HepG2 (cell line): Measurements from ENCODE around the gene WNK2. TPM values are rescaled to one million over a fixed set of nuclear protein-coding genes. Genes with fewer than 3 reads are reported as not detected.
"Not testable (repeated sequence)": the region's sequence is repeated elsewhere in the genome, so short reads cannot be mapped to it uniquely, and the experiment has no call there.

Experiments
- ATAC-seq: fragments of 200-7000 bp; cut with Tn5 transposase; 3 replicates; pipeline ENCODE4 v1.9.1; 2020; ENCODE audit warnings: mild to moderate bottlenecking, moderate library complexity
- BruUV-seq: library from RNA; stranded (reverse); fragments of 400-500 nt; replicated peaks from 2 replicates; lab custom pipeline; 2021; lab: Mats Ljungman, UMichigan
- CTCF ChIA-PET: fragments of 300-600 bp; formaldehyde crosslinking; extraction: SDS; loops from one replicate; lab custom pipeline; 2021; ENCODE audit warnings: low total read pairs, inconsistent platforms, low intra/inter-chr PET ratio; lab: Yijun Ruan, JAX
- POLR2A ChIA-PET: fragments of 350-600 bp; sonication (Branson Sonifier 250); formaldehyde crosslinking; loops from one replicate; lab custom pipeline; 2020; ENCODE audit warnings: antibody characterized with exemption, inconsistent platforms; lab: Yijun Ruan, JAX
- DNase-seq: peaks from one replicate; pipeline ENCODE4 v3.0.0-alpha.2; 2015; ENCODE audit warnings: low spot score
- FAIRE-seq: peaks from 3 replicates; lab custom pipeline; 2011; peaks lifted over from hg19 to GRCh38; lab: Jason Lieb, UNC
- H2AFZ ChIP-seq: one replicate; pipeline ENCODE4 v1.6.1; 2011; ENCODE audit warnings: low read length, inconsistent platforms
- H3K27ac ChIP-seq: fragments of 300-600 bp; 3 replicates; pipeline ENCODE4 v1.8.0; 2011; ENCODE audit warnings: mixed run types, mild to moderate bottlenecking, mixed read lengths, low read length, inconsistent platforms; ENCODE audit not compliant: insufficient read depth; ENCODE audit errors: extremely low read length
- H3K27me3 ChIP-seq, 2 experiments: fragments of 200-600 bp in 1 of 2; 2 replicates in 1 of 2; 3 replicates in 1 of 2; pipeline versions ENCODE4 v1.6.0 to v1.8.0; 2011; ENCODE audit warnings: low read length in 2 of 2, mild to moderate bottlenecking in 2 of 2, moderate library complexity in 2 of 2, inconsistent platforms in 1 of 2; ENCODE audit not compliant: insufficient read depth in 2 of 2, control insufficient read depth in 1 of 2
- H3K36me3 ChIP-seq, 2 experiments: fragments of 200-600 bp in 1 of 2; replicated peaks in 1 of 2; 2 replicates in 1 of 2; 3 replicates in 1 of 2; pipeline versions ENCODE4 v1.5.1 to v1.8.0; 2011; ENCODE audit warnings: low read length in 2 of 2, inconsistent platforms in 1 of 2; ENCODE audit not compliant: insufficient read depth in 2 of 2, control insufficient read depth in 1 of 2
- H3K4me1 ChIP-seq: 2 replicates; pipeline ENCODE4 v1.5.1; 2012; ENCODE audit warnings: low read length, inconsistent platforms; ENCODE audit not compliant: insufficient read depth
- H3K4me2 ChIP-seq: 2 replicates; pipeline ENCODE4 v1.6.0; 2011; ENCODE audit warnings: low read depth, low read length, inconsistent platforms
- H3K4me3 ChIP-seq, 3 experiments: fragments of 200-600 bp in 1 of 3; sonication (generic), shearing (Covaris generic) in 1 of 3; replicated peaks in 1 of 3; 2 replicates each; pipeline ENCODE4 v1.5.1; 2011 to 2016; ENCODE audit warnings: low read length in 3 of 3, inconsistent platforms in 2 of 3, low read depth in 2 of 3, mild to moderate bottlenecking in 2 of 3, control low read depth in 1 of 3, mixed read lengths in 1 of 3; ENCODE audit not compliant: insufficient read depth in 1 of 3
- H3K79me2 ChIP-seq: one replicate; pipeline ENCODE4 v1.6.1; 2011; ENCODE audit warnings: low read length, inconsistent platforms; ENCODE audit not compliant: insufficient read depth
- H3K9ac ChIP-seq: 2 replicates; pipeline ENCODE4 v1.6.0; 2011; ENCODE audit warnings: mild to moderate bottlenecking, low read depth, low read length, inconsistent platforms; ENCODE audit not compliant: insufficient read depth
- H3K9me3 ChIP-seq: 2 replicates; pipeline ENCODE4 v1.5.1; 2012; ENCODE audit warnings: mild to moderate bottlenecking, low read length
- H4K20me1 ChIP-seq: 2 replicates; pipeline ENCODE4 v1.6.0; 2011; ENCODE audit warnings: inconsistent platforms, mild to moderate bottlenecking, low read length, moderate library complexity; ENCODE audit not compliant: insufficient read depth
- FOXK2 ChIP-seq: fragments of 450-650 bp; IDR thresholded peaks from 2 replicates; pipeline ENCODE4 v1.6.1; 2016
- GABPB1 ChIP-seq: IDR thresholded peaks from 2 replicates; pipeline ENCODE4 v1.6.1; 2016; ENCODE audit warnings: mild to moderate bottlenecking, missing genetic modification reagents, moderate library complexity, missing compliant biosample characterization
- SALL1 ChIP-seq: sonication (generic); formaldehyde crosslinking; IDR thresholded peaks from 2 replicates; pipeline ENCODE4 v1.8.0; 2022; ENCODE audit warnings: mild to moderate bottlenecking, missing genetic modification reagents
- ZNF280B ChIP-seq: sonication (generic); formaldehyde crosslinking; IDR thresholded peaks from 2 replicates; pipeline ENCODE4 v1.5.0; 2020; ENCODE audit warnings: missing genetic modification reagents, mild to moderate bottlenecking, borderline replicate concordance
- ZNF687 ChIP-seq: sonication (generic); formaldehyde crosslinking; IDR thresholded peaks from 2 replicates; pipeline ENCODE4 v1.5.1; 2020; ENCODE audit warnings: mild to moderate bottlenecking, missing genetic modification reagents, moderate library complexity
- ZNF710 ChIP-seq: sonication (generic); formaldehyde crosslinking; IDR thresholded peaks from 2 replicates; pipeline ENCODE4 v1.5.0; 2020; ENCODE audit warnings: mild to moderate bottlenecking, missing genetic modification reagents, borderline replicate concordance
- ZNF883 ChIP-seq: sonication (generic); formaldehyde crosslinking; IDR thresholded peaks from 2 replicates; pipeline ENCODE4 v1.5.1; 2020; ENCODE audit warnings: mild to moderate bottlenecking, missing genetic modification reagents; ENCODE audit errors: not compliant biosample characterization
- WGBS: methylation state at CpG from one replicate; pipeline ENCODE4 v1.1.6; 2017; ENCODE audit warnings: low lambda C conversion rate; 5-methylcytosine and 5-hydroxymethylcytosine counted together
- in situ Hi-C: cut with HindIII; loops from 2 replicates; pipeline ENCODE4 v1.10.0; 2017; ENCODE audit warnings: low pct_unique_long_range_greater_than_20kb; ENCODE audit not compliant: extremely low pct_ligation_motif_present
- intact Hi-C: fragments of 100-400 bp; cut with micrococcal nuclease; formaldehyde crosslinking; loops from one replicate; pipeline ENCODE4 v1.10.0; 2022; ENCODE audit not compliant: unreplicated experiment
- polyA plus RNA-seq, 8 experiments: library from polyadenylated mRNA; depleted of rRNA in 3 of 8; stranded (reverse) in 7 of 8; unstranded in 1 of 8; fragments of >200 nt; fragmentation: Illumina TruSeq in 4 of 8; extraction: Trizol in 4 of 8; gene quantifications; 2 replicates each; pipeline versions ENCODE4 v1.2.1 to v1.2.3, GENCODE V29; 2011 to 2016; ENCODE audit warnings: low read depth in 4 of 8, missing spikeins in 1 of 8, mixed read lengths in 1 of 8; ENCODE audit not compliant: insufficient read depth in 1 of 8
- total RNA-seq, 5 experiments: library from RNA; depleted of rRNA; stranded (reverse); fragments of >200 nt; fragmentation: Illumina TruSeq; extraction: Trizol; gene quantifications; 2 replicates each; pipeline ENCODE4 v1.2.3, GENCODE V29; 2016; ENCODE audit warnings: low read depth in 1 of 5

Gene WNK2
- total and polyA plus RNA-seq, 2 of the 13 experiments (the other 11 are each of a cell fraction or from before 2014, with no cell fraction given) = 10.5 to 12.0 TPM

DNA sequence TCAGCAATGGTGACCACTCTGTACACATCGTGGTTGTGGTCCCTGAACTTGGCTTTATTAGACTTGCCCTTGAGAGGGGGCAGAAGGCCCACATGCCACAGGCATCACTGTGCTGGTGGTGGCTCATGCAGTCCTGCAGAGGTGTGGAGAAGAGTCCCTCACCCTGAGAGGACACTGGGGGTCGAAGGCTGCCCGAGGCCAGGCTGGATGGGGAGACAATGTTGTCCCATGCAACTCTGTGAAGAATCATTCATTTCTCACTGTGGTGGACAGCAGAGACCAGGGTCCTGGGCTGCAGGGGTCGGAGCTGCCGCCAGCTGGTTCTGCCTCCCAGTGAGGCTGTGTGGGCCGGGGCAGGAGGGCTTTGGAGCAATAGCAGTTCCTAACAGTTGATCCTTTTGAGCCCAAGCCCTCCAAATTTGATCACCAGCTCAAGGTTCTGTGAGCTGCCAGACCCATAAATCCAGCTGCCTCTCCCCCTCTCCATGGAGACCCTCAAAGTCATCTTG, 139.6 kb downstream of the WNK2 start:
- H3K9ac ChIP-seq, FAIRE-seq, H3K27me3 ChIP-seq, H3K4me2 ChIP-seq, H2AFZ ChIP-seq, ATAC-seq, H3K27ac ChIP-seq, intact Hi-C loops, DNase-seq, H3K4me3 ChIP-seq, POLR2A ChIA-PET, BruUV-seq, H4K20me1 ChIP-seq, CTCF ChIA-PET, H3K79me2 ChIP-seq, H3K9me3 ChIP-seq, H3K36me3 ChIP-seq, in situ Hi-C loops: not testable (repeated sequence)
- peaks cover 42% of the 10 kb centered on the region for H3K4me1 ChIP-seq
- WGBS = 73% methylated on average over 6 of the region's 6 CpGs

- Histone ChIP-seq H3K27me3 (peaks cover 0 to 1% of the 10 kb centered on the region in 2 experiments; a peak in 1 of 5 replicates), H3K9me3 (no peaks in the 10 kb centered on the region), H2AFZ (no peak overlapping the region), H4K20me1 (no peaks in the 10 kb centered on the region), H3K9ac (no peak overlapping the region), H3K4me1 (peaks cover 45% of the 10 kb centered on the region), H3K4me3 (peak overlapping the region in 1 of 3 experiments; percentile 60; a peak in 2 of 6 replicates), H3K4me2 (peak overlapping the region; percentile 61; the same call in 1 of the 2 replicates), H3K79me2 (no peaks in the 10 kb centered on the region), H3K27ac (no peak overlapping the region), H3K36me3 (no peaks in the 10 kb centered on the region)
- POLR2A ChIA-PET = no interaction called here
- intact Hi-C loops (no loop called here), in situ Hi-C loops (no loop called here)
- DNase-seq (no peak), ATAC-seq (peak; percentile 78), FAIRE-seq (no peak)
- no TSS peak for BruUV-seq
- CTCF ChIA-PET = no interaction called here
- WGBS = 29% methylated on average over 17 of the region's 18 CpGs
- TF ChIP-seq ZNF710 (peak; percentile 48; the same call in 1 of the 2 replicates), FOXK2 (no peak), ZNF883 (peak; percentile 22), SALL1 (CRISPR knock-in tag) (peak; percentile 32; the same call in 1 of the 2 replicates), GABPB1 (CRISPR knock-in tag) (0 out of 2 replicates have a peak, but pooled peaks have one; percentile 11), ZNF280B (0 out of 2 replicates have a peak, but pooled peaks have one; percentile 37), ZNF687 (CRISPR knock-in tag) (peak; percentile 49)
These were observed 140.4 kb downstream of the WNK2 start for GRCh38 chr9:93324191-93324834.
